A673 (cell line): ENCODE results near the gene MRPL43.
A peak's percentile ranks its signal among the peaks of the same experiment; 100 is the strongest.

ENCODE experiments used
- CTCF ChIP-seq: fragments of 300-800, 200-600 bp; sonication (generic); conservative IDR thresholded peaks from 2 replicates; pipeline ENCODE4 v1.5.1; 2017; ENCODE audit warnings: low read depth, mild to moderate bottlenecking, antibody characterized with exemption, low read length, moderate library complexity, mixed read lengths
- EZH2 ChIP-seq: fragments of 200-600 bp; sonication (generic); IDR thresholded peaks from 2 replicates; pipeline ENCODE4 v1.6.1; 2017; ENCODE audit warnings: borderline replicate concordance, low read depth, mild to moderate bottlenecking, mixed read lengths, antibody characterized with exemption, low read length; ENCODE audit not compliant: poor library complexity, severe bottlenecking

GRCh38 chr10:100997360-100998182 lies 10.3 kb upstream of the MRPL43 start:
- peak; percentile 98 for TF ChIP-seq CTCF
- TF ChIP-seq EZH2, result no peak
